ENCODE results near the gene FOLR1. TPM values are rescaled to one million over a fixed set of nuclear protein-coding genes. Genes with fewer than 3 reads are reported as not detected.

The FOLR1 gene
- total and polyA plus RNA-seq, 11 donors, result 0.08 to 0.79 (median 0.30) TPM; not detected in 7

DNA sequence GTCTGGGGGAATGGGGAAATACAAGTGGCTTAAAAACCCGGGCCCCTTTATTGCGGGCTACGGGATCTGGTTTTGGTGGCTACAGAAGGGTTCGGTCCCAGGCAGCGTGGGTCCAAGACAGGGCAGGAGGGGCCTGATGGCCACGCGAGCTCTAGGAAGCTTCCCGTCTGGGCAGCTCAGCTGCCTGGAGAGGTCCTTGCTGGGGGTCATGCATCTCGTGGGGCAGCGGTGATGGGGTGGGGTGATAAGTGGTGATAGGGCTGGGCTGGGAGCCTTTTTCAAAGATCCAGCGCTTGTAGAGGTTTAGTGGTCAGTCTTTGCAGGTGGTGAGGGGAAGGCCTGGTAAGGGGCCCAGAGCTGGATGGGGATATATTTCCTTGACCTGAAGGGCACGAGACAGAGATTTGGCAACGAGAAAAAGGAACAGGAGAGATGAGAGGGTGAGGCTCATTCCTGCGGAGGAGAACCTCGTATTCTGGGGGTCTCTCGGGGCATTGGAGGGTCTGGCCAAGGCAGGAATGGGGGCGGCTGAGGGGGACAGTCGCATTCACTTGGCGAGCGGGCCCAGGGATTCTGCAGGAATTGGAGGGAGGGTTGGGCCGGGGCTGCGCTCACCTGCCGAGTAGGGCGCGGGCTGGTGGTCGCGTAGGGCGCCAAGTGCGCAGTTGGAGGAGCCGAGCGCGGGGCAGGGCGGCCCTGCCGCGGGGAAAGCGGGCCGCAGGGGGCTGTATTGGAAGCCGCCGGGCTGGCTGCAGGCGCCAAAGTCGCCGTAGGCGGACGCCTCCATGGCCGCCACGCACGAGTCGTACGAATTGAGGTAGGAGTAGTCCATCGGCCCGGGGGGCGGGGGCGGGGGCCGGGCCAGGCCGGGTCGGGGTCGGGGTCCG lies 51.5 kb downstream of the FOLR1 start:
- Histone ChIP-seq H3K9me3 (no peaks in the 10 kb centered on the region), H3K27me3 (peaks cover 31 to 91% (median 73%) of the 10 kb centered on the region in 9 donors), H3K36me3 (peaks cover 0 to 2% (median 0%) of the 10 kb centered on the region in 9 donors), H3K4me1 (peaks cover 4 to 38% (median 25%) of the 10 kb centered on the region in 12 donors), H3K4me3 (peak overlapping the region in 10 of 12 donors; percentile 2 to 43 (median 25)), H3K27ac (no peak overlapping the region)
- 18 to 41% (median 29%) methylated on average over 28 to 58 of the region's 58 CpGs for WGBS, 4 donors
- TF ChIP-seq POLR2A (IDR thresholded peaks at IDR 0.05), result no peak
- TF ChIP-seq, protein P1, sequence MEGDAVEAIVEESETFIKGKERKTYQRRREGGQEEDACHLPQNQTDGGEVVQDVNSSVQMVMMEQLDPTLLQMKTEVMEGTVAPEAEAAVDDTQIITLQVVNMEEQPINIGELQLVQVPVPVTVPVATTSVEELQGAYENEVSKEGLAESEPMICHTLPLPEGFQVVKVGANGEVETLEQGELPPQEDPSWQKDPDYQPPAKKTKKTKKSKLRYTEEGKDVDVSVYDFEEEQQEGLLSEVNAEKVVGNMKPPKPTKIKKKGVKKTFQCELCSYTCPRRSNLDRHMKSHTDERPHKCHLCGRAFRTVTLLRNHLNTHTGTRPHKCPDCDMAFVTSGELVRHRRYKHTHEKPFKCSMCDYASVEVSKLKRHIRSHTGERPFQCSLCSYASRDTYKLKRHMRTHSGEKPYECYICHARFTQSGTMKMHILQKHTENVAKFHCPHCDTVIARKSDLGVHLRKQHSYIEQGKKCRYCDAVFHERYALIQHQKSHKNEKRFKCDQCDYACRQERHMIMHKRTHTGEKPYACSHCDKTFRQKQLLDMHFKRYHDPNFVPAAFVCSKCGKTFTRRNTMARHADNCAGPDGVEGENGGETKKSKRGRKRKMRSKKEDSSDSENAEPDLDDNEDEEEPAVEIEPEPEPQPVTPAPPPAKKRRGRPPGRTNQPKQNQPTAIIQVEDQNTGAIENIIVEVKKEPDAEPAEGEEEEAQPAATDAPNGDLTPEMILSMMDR (IDR thresholded peaks at IDR 0.05), result no peak
- intact Hi-C loops (cut with DNase I), result no loop called here
- ATAC-seq (no peak), DNase-seq (no peak)

DNA sequence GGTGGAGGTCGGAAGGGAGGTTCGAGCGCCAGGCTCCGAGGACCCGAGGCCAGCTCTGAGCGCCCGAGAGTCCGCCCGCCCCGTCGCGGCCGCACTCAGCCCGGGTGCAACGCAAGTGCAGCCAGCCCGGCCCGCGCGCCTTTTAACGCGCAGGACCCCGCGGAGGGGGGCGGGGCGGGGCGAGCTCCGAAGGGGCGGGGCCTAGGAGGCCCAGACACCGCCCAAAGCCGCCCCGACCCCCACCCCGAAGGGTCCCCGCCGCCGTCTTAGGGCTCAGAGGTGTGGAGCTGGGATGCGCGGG lies 52.1 kb downstream of the FOLR1 start, which contains the start of gene PHOX2A:
Gene PHOX2A (minus strand): TSS at position 117 of the 301 bp plus-strand sequence. CDS start 172 bp downstream, outside the sequence.
- WGBS, 4 donors, result 0 to 4% (median 1%) methylated on average over 2 to 37 of the region's 37 CpGs; no CpG with 5 or more reads in 1 of the 4 donors

DNA sequence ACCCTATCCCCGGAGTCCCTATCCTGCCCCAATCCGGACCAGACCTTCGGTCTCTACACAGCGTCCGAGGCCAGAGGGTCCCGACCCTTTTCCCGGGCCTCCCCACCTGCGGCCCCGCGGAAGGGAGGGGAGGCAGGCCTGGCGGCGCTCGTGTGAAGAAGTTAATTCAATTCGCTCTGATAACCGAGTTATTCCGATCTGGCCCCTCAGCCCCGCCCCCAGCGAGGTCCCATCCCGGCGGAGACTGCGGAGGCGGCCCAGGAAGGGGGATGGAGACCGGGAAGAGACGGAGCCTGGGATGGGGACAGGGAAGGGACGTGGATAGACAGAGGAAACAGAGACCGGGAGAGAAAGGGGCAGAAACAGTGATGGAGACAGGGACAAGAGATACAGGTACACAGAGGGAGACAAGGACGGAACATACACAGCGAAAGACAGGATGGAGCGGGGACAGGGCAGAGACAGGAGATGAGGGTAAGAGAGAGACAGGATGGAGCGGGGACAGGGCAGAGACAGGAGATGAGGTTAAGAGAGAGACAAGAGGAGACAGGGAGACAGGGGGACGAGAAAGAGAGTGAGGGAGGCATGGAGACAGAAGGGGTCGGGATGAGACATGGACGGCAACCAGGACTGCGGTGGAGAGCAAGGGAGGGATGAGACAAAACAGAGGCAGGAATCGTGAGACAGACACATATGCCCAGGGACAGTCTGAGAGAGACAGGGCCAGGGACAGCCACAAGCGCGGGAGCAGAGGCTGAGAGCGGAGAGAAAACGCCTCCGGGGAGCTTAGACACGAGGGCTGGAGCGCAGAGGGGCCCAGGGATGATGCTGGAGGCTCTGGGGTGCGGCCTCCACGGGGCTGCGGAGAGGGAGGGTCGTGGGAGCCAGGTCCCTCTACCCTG lies 52.7 kb downstream of the FOLR1 start:
- Histone ChIP-seq H3K27me3 (peaks cover 31 to 89% (median 73%) of the 10 kb centered on the region in 9 donors), H3K9me3 (no peaks in the 10 kb centered on the region), H3K4me1 (peaks cover 4 to 26% (median 14%) of the 10 kb centered on the region in 12 donors), H3K27ac (no peak overlapping the region), H3K4me3 (peak overlapping the region in 9 of 12 donors; percentile 2 to 43 (median 26)), H3K36me3 (no peaks in the 10 kb centered on the region)
- intact Hi-C loops (cut with DNase I), result no loop called here
- TF ChIP-seq POLR2A (IDR thresholded peaks at IDR 0.05), result no peak
- TF ChIP-seq, protein P1 (IDR thresholded peaks at IDR 0.05), result no peak
- ATAC-seq, result no peak
- DNase-seq, result no peak
- 4 to 8% (median 6%) methylated on average over 46 of the region's 46 CpGs for WGBS, 4 donors

More for the DNA sequence above, 52.1 kb downstream of the FOLR1 start, which contains the start of gene PHOX2A:
- H3K27ac ChIP-seq, result no peak within 1 kb of the TSS
- H3K4me3 ChIP-seq, result peak within 1 kb of the TSS in 10 of 12 donors; percentile 2 to 43 (median 25)
- H3K9me3 ChIP-seq, result no peaks in the 10 kb centered on the region
- intact Hi-C loops (cut with DNase I), result no loop called here
- DNase-seq (no peak), ATAC-seq (no peak)
- H3K27me3 ChIP-seq, result peaks cover 31 to 90% (median 73%) of the 10 kb centered on the region in 9 donors
- TF ChIP-seq, protein P1 (IDR thresholded peaks at IDR 0.05), result no peak
- no peak for TF ChIP-seq POLR2A (IDR thresholded peaks at IDR 0.05)
- peaks cover 4 to 32% (median 20%) of the 10 kb centered on the region in 12 donors for H3K4me1 ChIP-seq
- no peaks in the 10 kb centered on the region for H3K36me3 ChIP-seq
